ENCODE results near the gene FGF8. TPM values are rescaled to one million over a fixed set of nuclear protein-coding genes. Genes with fewer than 3 reads are reported as not detected.

FGF8 gene
- total and polyA plus RNA-seq, 9 of the 15 experiments (the other 6 are each of a cell fraction or from before 2014, with no cell fraction given): 0.13 to 0.82 (median 0.37) TPM; not detected in 5

DNA sequence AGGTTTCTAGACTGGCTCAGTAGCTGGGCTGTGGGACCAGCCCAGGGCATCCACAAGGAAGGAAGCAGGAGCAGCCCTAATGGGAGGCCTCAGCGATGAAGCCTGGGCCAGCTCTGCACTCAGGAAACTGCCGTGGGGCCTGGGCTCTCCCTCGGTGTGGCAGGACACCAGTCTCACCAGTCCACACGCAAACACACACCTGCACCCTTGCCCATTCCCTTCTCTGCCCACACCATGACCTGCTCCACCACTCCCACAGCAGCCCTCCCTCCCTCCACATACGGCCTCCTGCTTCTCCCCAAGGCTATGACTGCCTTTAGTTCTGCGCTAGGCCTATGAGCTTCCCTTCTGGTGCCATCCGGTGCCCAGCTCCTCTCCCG, 7.1 kb downstream of the FGF8 start (continued):
- TF ChIP-seq PHB2 (IDR thresholded peaks at IDR 0.05; ENCODE audit: low read depth) (no peak), U2AF2 (optimal IDR thresholded peaks at IDR 0.05; ENCODE audit: low read depth, low read length) (no peak), TSHZ1 (CRISPR knock-in tag; IDR thresholded peaks at IDR 0.05) (no peak), BDP1 (IDR thresholded peaks at IDR 0.05; ENCODE audit: insufficient read depth, insufficient read length) (no peak), ZNF79 (CRISPR knock-in tag; IDR thresholded peaks at IDR 0.05; ENCODE audit: low read depth) (no peak), CREB3L1 (IDR thresholded peaks at IDR 0.05; ENCODE audit: borderline replicate concordance, low read depth) (no peak), ZNF717 (CRISPR knock-in tag; IDR thresholded peaks at IDR 0.05) (no peak), ZNF239 (CRISPR knock-in tag; IDR thresholded peaks at IDR 0.05) (no peak), BHLHE40 (IDR thresholded peaks at IDR 0.05; ENCODE audit: low read length) (no peak)
- TF ChIP-seq, protein P1, sequence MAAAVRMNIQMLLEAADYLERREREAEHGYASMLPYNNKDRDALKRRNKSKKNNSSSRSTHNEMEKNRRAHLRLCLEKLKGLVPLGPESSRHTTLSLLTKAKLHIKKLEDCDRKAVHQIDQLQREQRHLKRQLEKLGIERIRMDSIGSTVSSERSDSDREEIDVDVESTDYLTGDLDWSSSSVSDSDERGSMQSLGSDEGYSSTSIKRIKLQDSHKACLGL (CRISPR knock-in tag; IDR thresholded peaks at IDR 0.05; ENCODE audit: borderline replicate concordance, poor library complexity, severe bottlenecking): no peak
- TF ChIP-seq, protein P2, sequence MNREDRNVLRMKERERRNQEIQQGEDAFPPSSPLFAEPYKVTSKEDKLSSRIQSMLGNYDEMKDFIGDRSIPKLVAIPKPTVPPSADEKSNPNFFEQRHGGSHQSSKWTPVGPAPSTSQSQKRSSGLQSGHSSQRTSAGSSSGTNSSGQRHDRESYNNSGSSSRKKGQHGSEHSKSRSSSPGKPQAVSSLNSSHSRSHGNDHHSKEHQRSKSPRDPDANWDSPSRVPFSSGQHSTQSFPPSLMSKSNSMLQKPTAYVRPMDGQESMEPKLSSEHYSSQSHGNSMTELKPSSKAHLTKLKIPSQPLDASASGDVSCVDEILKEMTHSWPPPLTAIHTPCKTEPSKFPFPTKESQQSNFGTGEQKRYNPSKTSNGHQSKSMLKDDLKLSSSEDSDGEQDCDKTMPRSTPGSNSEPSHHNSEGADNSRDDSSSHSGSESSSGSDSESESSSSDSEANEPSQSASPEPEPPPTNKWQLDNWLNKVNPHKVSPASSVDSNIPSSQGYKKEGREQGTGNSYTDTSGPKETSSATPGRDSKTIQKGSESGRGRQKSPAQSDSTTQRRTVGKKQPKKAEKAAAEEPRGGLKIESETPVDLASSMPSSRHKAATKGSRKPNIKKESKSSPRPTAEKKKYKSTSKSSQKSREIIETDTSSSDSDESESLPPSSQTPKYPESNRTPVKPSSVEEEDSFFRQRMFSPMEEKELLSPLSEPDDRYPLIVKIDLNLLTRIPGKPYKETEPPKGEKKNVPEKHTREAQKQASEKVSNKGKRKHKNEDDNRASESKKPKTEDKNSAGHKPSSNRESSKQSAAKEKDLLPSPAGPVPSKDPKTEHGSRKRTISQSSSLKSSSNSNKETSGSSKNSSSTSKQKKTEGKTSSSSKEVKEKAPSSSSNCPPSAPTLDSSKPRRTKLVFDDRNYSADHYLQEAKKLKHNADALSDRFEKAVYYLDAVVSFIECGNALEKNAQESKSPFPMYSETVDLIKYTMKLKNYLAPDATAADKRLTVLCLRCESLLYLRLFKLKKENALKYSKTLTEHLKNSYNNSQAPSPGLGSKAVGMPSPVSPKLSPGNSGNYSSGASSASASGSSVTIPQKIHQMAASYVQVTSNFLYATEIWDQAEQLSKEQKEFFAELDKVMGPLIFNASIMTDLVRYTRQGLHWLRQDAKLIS (CRISPR knock-in tag; IDR thresholded peaks at IDR 0.05): no peak

Data from K562 (cell line).